GM12878 (cell line): ENCODE data around the gene SOCS6.

Source experiments
- ASH2L ChIP-seq: fragments of 300-600, 200-600 bp; sonication (generic); IDR thresholded peaks from 2 replicates; pipeline ENCODE4 v1.6.1; 2017; ENCODE audit warnings: low read depth, mild to moderate bottlenecking, borderline replicate concordance
- CBX5 ChIP-seq: sonication (generic); IDR thresholded peaks from 2 replicates; pipeline ENCODE4 v1.6.1; 2016; ENCODE audit warnings: low read depth, moderate library complexity, mild to moderate bottlenecking, inconsistent platforms
- ETV6 ChIP-seq, 2 experiments: fragments of 450-650 bp in 1 of 2; IDR thresholded peaks in 1 of 2; conservative IDR thresholded peaks in 1 of 2; 2 replicates each; pipeline ENCODE4 v1.6.1; 2014; ENCODE audit warnings: antibody characterized with exemption in 1 of 2, borderline replicate concordance in 1 of 2, low read depth in 1 of 2, mild to moderate bottlenecking in 1 of 2, moderate library complexity in 1 of 2
- POLR2AphosphoS5 ChIP-seq: IDR thresholded peaks from 2 replicates; pipeline ENCODE4 v1.6.1; 2011; ENCODE audit warnings: mild to moderate bottlenecking, low read length, inconsistent platforms
- RAD21 ChIP-seq: IDR thresholded peaks from 2 replicates; pipeline ENCODE4 v1.6.1; 2011; ENCODE audit warnings: mild to moderate bottlenecking, low read depth, low read length, moderate library complexity; ENCODE audit not compliant: insufficient read depth
- ZBTB33 ChIP-seq: fragments of 450-650 bp; IDR thresholded peaks from 2 replicates; pipeline ENCODE4 v1.6.1; 2017; ENCODE audit warnings: mild to moderate bottlenecking
- TF ChIP-seq, protein P1 (sequence below): IDR thresholded peaks from 2 replicates; pipeline ENCODE4 v1.6.1; 2012; ENCODE audit warnings: low read length, inconsistent platforms

GRCh38 chr18:70293166-70293565 lies 4.3 kb downstream of the SOCS6 start:
- TF ChIP-seq RAD21 (no peak), ASH2L (no peak), CBX5 (no peak), POLR2AphosphoS5 (no peak), ZBTB33 (no peak), ETV6 (conservative IDR thresholded peaks at IDR 0.05 in 1 of 2, IDR thresholded peaks at IDR 0.05 in 1 of 2; ENCODE audit: borderline replicate concordance in 1 of 2, low read depth in 1 of 2) (no peak)
- TF ChIP-seq, protein P1, sequence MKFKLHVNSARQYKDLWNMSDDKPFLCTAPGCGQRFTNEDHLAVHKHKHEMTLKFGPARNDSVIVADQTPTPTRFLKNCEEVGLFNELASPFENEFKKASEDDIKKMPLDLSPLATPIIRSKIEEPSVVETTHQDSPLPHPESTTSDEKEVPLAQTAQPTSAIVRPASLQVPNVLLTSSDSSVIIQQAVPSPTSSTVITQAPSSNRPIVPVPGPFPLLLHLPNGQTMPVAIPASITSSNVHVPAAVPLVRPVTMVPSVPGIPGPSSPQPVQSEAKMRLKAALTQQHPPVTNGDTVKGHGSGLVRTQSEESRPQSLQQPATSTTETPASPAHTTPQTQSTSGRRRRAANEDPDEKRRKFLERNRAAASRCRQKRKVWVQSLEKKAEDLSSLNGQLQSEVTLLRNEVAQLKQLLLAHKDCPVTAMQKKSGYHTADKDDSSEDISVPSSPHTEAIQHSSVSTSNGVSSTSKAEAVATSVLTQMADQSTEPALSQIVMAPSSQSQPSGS: no peak
